HUDEP-2 (cell line): ENCODE data around the gene ADGRG6.

Source experiments
- DNase-seq, 76 experiments: peaks; one replicate each; lab custom pipeline; 2025; ENCODE audit not compliant: unreplicated experiment in 76 of 76; lab: John Stamatoyannopoulos, UW

Gene ADGRG6

GRCh38 chr6:142318714-142319113, 16.9 kb downstream of the ADGRG6 start:
- no peak for DNase-seq

- DNase-seq, result no peak
Measured at GRCh38 chr6:142320366-142320765, 18.6 kb downstream of the ADGRG6 start.

GRCh38 chr6:142321451-142321850, 19.6 kb downstream of the ADGRG6 start:
- DNase-seq, result no peak

- no peak for DNase-seq
Measured at GRCh38 chr6:142322066-142322465, 20.3 kb downstream of the ADGRG6 start.

- DNase-seq, result no peak
Measured at GRCh38 chr6:142322504-142323198, 20.8 kb downstream of the ADGRG6 start.

GRCh38 chr6:142323377-142323776, 21.6 kb downstream of the ADGRG6 start:
- no peak for DNase-seq

- DNase-seq, result no peak
Measured at GRCh38 chr6:142324111-142324510, 22.3 kb downstream of the ADGRG6 start.

- DNase-seq, result no peak
Measured at GRCh38 chr6:142325111-142325510, 23.3 kb downstream of the ADGRG6 start.

GRCh38 chr6:142326540-142326939, 24.7 kb downstream of the ADGRG6 start:
- DNase-seq, result no peak

GRCh38 chr6:142328070-142328469, 26.3 kb downstream of the ADGRG6 start:
- no peak for DNase-seq

- DNase-seq, result no peak
Measured at GRCh38 chr6:142329486-142330113, 27.8 kb downstream of the ADGRG6 start.

GRCh38 chr6:142331075-142331551, 29.3 kb downstream of the ADGRG6 start:
- DNase-seq, result no peak

- DNase-seq, result no peak
Measured at GRCh38 chr6:142331601-142332000, 29.8 kb downstream of the ADGRG6 start.

- DNase-seq, result no peak
Measured at GRCh38 chr6:142332393-142333098, 30.7 kb downstream of the ADGRG6 start.

- DNase-seq, result no peak
Measured at GRCh38 chr6:142333431-142333830, 31.6 kb downstream of the ADGRG6 start.

- no peak for DNase-seq
Measured at GRCh38 chr6:142334294-142334693, 32.5 kb downstream of the ADGRG6 start.

GRCh38 chr6:142335415-142335814, 33.6 kb downstream of the ADGRG6 start:
- DNase-seq, result no peak

GRCh38 chr6:142336183-142336582, 34.4 kb downstream of the ADGRG6 start:
- no peak for DNase-seq

- no peak for DNase-seq
Measured at GRCh38 chr6:142336787-142337186, 35.0 kb downstream of the ADGRG6 start.

GRCh38 chr6:142339113-142339512, 37.3 kb downstream of the ADGRG6 start:
- no peak for DNase-seq

- no peak for DNase-seq
Measured at GRCh38 chr6:142339968-142340658, 38.3 kb downstream of the ADGRG6 start.
